UCSD-AML1 (cell line): ENCODE results near the gene DOP1A.

Source experiments
- DNase-seq: peaks from one replicate; lab custom pipeline; 2025; ENCODE audit not compliant: unreplicated experiment; lab: John Stamatoyannopoulos, UW

Gene DOP1A

GRCh38 chr6:83067448-83068439, at the start of gene DOP1A:
DOP1A (plus strand) TSS chr6:83067671; CDS start chr6:83096978, 29,307 bp downstream.
- DNase-seq = peak; percentile 96

- no peak for DNase-seq
Measured at GRCh38 chr6:83019741-83020140, 47.7 kb upstream of the DOP1A start.

- DNase-seq = no peak
Measured at GRCh38 chr6:83031689-83032088, 35.8 kb upstream of the DOP1A start.

GRCh38 chr6:83038246-83038645, 29.2 kb upstream of the DOP1A start:
- DNase-seq = no peak

- DNase-seq = no peak
Measured at GRCh38 chr6:83042467-83043053, 24.9 kb upstream of the DOP1A start.

- DNase-seq = no peak
Measured at GRCh38 chr6:83044091-83044768, 23.2 kb upstream of the DOP1A start.

- DNase-seq = no peak
Measured at GRCh38 chr6:83047065-83047754, 20.3 kb upstream of the DOP1A start.

- DNase-seq = no peak
Measured at GRCh38 chr6:83051377-83052172, 15.9 kb upstream of the DOP1A start.

- no peak for DNase-seq
Measured at GRCh38 chr6:83053678-83054077, 13.8 kb upstream of the DOP1A start.

GRCh38 chr6:83055366-83055964, 12.0 kb upstream of the DOP1A start:
- DNase-seq = peak; percentile 18

GRCh38 chr6:83057705-83058321, 9.7 kb upstream of the DOP1A start:
- peak; percentile 21 for DNase-seq

GRCh38 chr6:83061190-83061589, 6.3 kb upstream of the DOP1A start:
- no peak for DNase-seq

GRCh38 chr6:83062225-83062624, 5.2 kb upstream of the DOP1A start:
- DNase-seq = no peak

GRCh38 chr6:83065511-83066192, 1.8 kb upstream of the DOP1A start, which contains the start of gene UBE3D:
UBE3D (minus strand) TSS chr6:83065841; CDS start chr6:83065718, 123 bp downstream.
- DNase-seq = peak; percentile 90

GRCh38 chr6:83068616-83069015, 1.1 kb downstream of the DOP1A start:
- no peak for DNase-seq

- no peak for DNase-seq
Measured at GRCh38 chr6:83069633-83070032, 2.2 kb downstream of the DOP1A start.

GRCh38 chr6:83071023-83071422, 3.6 kb downstream of the DOP1A start:
- DNase-seq = no peak

GRCh38 chr6:83071707-83072106, 4.2 kb downstream of the DOP1A start:
- DNase-seq = no peak

GRCh38 chr6:83072726-83073125, 5.3 kb downstream of the DOP1A start:
- no peak for DNase-seq
